ENCODE results near the gene COG4.

DNA sequence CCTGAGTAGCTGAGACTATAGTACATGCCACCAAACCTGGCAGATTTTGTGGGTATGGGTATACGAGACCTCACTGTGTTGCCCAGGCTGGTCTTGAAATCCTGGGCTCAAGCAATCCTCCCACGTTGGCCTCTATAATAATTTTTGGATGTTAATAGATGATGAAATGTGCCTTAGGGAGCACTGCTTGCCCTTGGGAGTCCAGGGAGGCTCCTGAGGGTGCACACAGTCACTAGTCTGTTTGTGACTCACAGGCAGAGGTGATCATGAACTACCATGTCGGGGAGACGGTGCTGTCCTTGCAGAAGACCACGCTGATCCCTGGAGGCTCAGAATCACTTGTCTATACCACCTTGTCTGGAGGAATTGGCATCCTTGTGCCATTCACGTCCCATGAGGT, 46.4 kb upstream of the COG4 start:
- TF ChIP-seq, protein P1, sequence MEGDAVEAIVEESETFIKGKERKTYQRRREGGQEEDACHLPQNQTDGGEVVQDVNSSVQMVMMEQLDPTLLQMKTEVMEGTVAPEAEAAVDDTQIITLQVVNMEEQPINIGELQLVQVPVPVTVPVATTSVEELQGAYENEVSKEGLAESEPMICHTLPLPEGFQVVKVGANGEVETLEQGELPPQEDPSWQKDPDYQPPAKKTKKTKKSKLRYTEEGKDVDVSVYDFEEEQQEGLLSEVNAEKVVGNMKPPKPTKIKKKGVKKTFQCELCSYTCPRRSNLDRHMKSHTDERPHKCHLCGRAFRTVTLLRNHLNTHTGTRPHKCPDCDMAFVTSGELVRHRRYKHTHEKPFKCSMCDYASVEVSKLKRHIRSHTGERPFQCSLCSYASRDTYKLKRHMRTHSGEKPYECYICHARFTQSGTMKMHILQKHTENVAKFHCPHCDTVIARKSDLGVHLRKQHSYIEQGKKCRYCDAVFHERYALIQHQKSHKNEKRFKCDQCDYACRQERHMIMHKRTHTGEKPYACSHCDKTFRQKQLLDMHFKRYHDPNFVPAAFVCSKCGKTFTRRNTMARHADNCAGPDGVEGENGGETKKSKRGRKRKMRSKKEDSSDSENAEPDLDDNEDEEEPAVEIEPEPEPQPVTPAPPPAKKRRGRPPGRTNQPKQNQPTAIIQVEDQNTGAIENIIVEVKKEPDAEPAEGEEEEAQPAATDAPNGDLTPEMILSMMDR (IDR thresholded peaks at IDR 0.05; ENCODE audit: low read depth, low read length), result no peak
- TF ChIP-seq EZH2phosphoT487 (IDR thresholded peaks at IDR 0.05; ENCODE audit: low read depth), result no peak
